SK-N-MC (cell line): ENCODE measurements around the gene GAK.

Experiments
- EZH2 ChIP-seq: fragments of 200-600 bp; sonication (generic); IDR thresholded peaks from one replicate; pipeline ENCODE4 v1.6.1; 2017; ENCODE audit warnings: antibody characterized with exemption
- FOXP2 ChIP-seq: optimal IDR thresholded peaks from 2 replicates; pipeline ENCODE3; 2011; ENCODE audit warnings: mild to moderate bottlenecking, moderate library complexity; ENCODE audit not compliant: insufficient read depth; ENCODE audit errors: extremely low read length, control extremely low read depth
- POLR2AphosphoS5 ChIP-seq: IDR thresholded peaks from 2 replicates; pipeline ENCODE4 v1.6.1; 2012; ENCODE audit warnings: mild to moderate bottlenecking, low read depth, low read length, borderline replicate concordance

DNA sequence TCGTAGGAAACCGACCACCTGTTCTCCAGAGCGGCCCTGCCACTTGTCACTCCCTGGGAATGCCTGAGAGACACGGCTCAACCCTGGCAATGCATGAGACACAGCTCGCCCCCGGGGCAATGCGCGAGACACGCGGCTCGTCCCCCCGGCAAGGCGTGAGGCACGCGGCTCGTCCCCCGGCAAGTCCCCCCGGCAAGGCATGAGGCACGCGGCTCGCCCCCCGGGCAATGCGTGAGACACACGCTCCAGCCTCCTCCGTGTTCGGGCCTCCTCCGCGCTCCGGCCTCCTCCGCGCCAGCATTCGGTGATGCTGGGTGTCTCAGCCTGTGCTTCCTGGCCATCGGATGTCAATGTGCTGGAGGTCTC lies 78.7 kb downstream of the GAK start:
- TF ChIP-seq POLR2AphosphoS5 (no peak), EZH2 (no peak), FOXP2 (no peak)
